HG03469 (cell line): ENCODE measurements around the gene CALML3.

Experiments used
- ATAC-seq: cut with Tn5 transposase; IDR thresholded peaks from one replicate; pipeline ENCODE4 v1.9.1; 2021; ENCODE audit warnings: mild to moderate bottlenecking, moderate library complexity, moderate number of reproducible peaks; ENCODE audit not compliant: unreplicated experiment

Gene CALML3

GRCh38 chr10:5565671-5566581 lies 41.2 kb downstream of the CALML3 start:
- no peak for ATAC-seq

GRCh38 chr10:5566614-5567013 lies 41.9 kb downstream of the CALML3 start:
- no peak for ATAC-seq

GRCh38 chr10:5567477-5567876 lies 42.7 kb downstream of the CALML3 start:
- no peak for ATAC-seq

- ATAC-seq: no peak
Measured at GRCh38 chr10:5568984-5569383, 44.2 kb downstream of the CALML3 start.

- no peak for ATAC-seq
Measured at GRCh38 chr10:5569568-5569967, 44.8 kb downstream of the CALML3 start.

- no peak for ATAC-seq
Measured at GRCh38 chr10:5570007-5570655, 45.4 kb downstream of the CALML3 start.

- ATAC-seq: no peak
Measured at GRCh38 chr10:5570979-5571810, 46.4 kb downstream of the CALML3 start.

- ATAC-seq: no peak
Measured at GRCh38 chr10:5571826-5572225, 47.1 kb downstream of the CALML3 start.

- no peak for ATAC-seq
Measured at GRCh38 chr10:5573319-5573950, 48.7 kb downstream of the CALML3 start.

GRCh38 chr10:5573968-5574641 lies 49.3 kb downstream of the CALML3 start:
- ATAC-seq: no peak

GRCh38 chr10:5574642-5575131 lies 49.9 kb downstream of the CALML3 start:
- no peak for ATAC-seq

GRCh38 chr10:5575144-5575481 lies 50.4 kb downstream of the CALML3 start:
- ATAC-seq: no peak

GRCh38 chr10:5575482-5576153 lies 50.9 kb downstream of the CALML3 start:
- ATAC-seq: no peak

GRCh38 chr10:5576154-5576748 lies 51.5 kb downstream of the CALML3 start:
- no peak for ATAC-seq
